Liver (tissue), 3 donors: ENCODE results near the gene SH2D7.

Experiments used
- CTCF ChIP-seq: fragments of 150-350 bp; IDR thresholded peaks from 2 replicates; pipeline ENCODE4 v1.5.1; 2017; ENCODE audit warnings: improper control_type of control experiment, low read depth, low read length; ENCODE audit not compliant: missing input control
- EGR1 ChIP-seq, 2 donors: IDR thresholded peaks; 2 replicates each; pipeline ENCODE4 v1.6.1; 2016 to 2018; ENCODE audit warnings: antibody characterized with exemption in 2 of 2, low read depth in 2 of 2
- FOXA1 ChIP-seq: IDR thresholded peaks from 2 replicates; pipeline ENCODE4 v1.6.1; 2016; ENCODE audit warnings: antibody characterized with exemption
- GABPA ChIP-seq, 2 donors: IDR thresholded peaks in 1 of 2; conservative IDR thresholded peaks in 1 of 2; 2 replicates each; pipeline ENCODE4 v1.6.1; 2016; ENCODE audit warnings: antibody characterized with exemption in 2 of 2, mild to moderate bottlenecking in 1 of 2, moderate library complexity in 1 of 2
- JUND ChIP-seq, 2 donors: IDR thresholded peaks; 2 replicates each; pipeline ENCODE4 v1.6.1; 2016; ENCODE audit warnings: antibody characterized with exemption in 2 of 2
- SP1 ChIP-seq: IDR thresholded peaks from 2 replicates; pipeline ENCODE4 v1.6.1; 2018; ENCODE audit warnings: antibody characterized with exemption, mild to moderate bottlenecking
- TAF1 ChIP-seq: conservative IDR thresholded peaks from 2 replicates; pipeline ENCODE4 v1.6.1; 2016; ENCODE audit warnings: antibody characterized with exemption, mild to moderate bottlenecking
- donor health status: healthy.
- donor health status: healthy.

GRCh38 chr15:78105476-78106241 lies 13.3 kb downstream of the SH2D7 start:
- no peak for TF ChIP-seq SP1
- no peak for TF ChIP-seq GABPA (IDR thresholded peaks at IDR 0.05 in 1 of 2, conservative IDR thresholded peaks at IDR 0.05 in 1 of 2)
- no peak for TF ChIP-seq EGR1 (IDR thresholded peaks at IDR 0.05; ENCODE audit: low read depth in 2 of 2)
- TF ChIP-seq FOXA1: no peak
- no peak for TF ChIP-seq CTCF
- TF ChIP-seq JUND (IDR thresholded peaks at IDR 0.05): no peak
- TF ChIP-seq TAF1: no peak
